RWPE2 (cell line): ENCODE measurements around the gene FTO.

Source experiments
- ATAC-seq: fragments of 200-7000 bp; cut with Tn5 transposase; 3 replicates; pipeline ENCODE4 v1.9.1; 2021; ENCODE audit warnings: low read depth
- DNase-seq: peaks from one replicate; pipeline ENCODE4 v3.0.0-alpha.2; 2020; ENCODE audit warnings: low spot score
- H3K27ac ChIP-seq: fragments of 450-650 bp; 2 replicates; pipeline ENCODE4 v1.5.1; 2017; ENCODE audit warnings: mild to moderate bottlenecking; ENCODE audit not compliant: poor library complexity, severe bottlenecking
- H3K27me3 ChIP-seq: fragments of 250-450 bp; sonication (Bioruptor Pico); 2 replicates; pipeline ENCODE4 v1.5.1; 2021; ENCODE audit warnings: mild to moderate bottlenecking, moderate library complexity; ENCODE audit not compliant: insufficient read depth, poor library complexity, severe bottlenecking
- H3K36me3 ChIP-seq: fragments of 250-450 bp; sonication (Bioruptor Pico); 2 replicates; pipeline ENCODE4 v1.5.1; 2020; ENCODE audit warnings: low read depth, mild to moderate bottlenecking, moderate library complexity
- H3K4me1 ChIP-seq: fragments of 250-450 bp; sonication (Bioruptor Pico); 2 replicates; pipeline ENCODE4 v1.5.1; 2021; ENCODE audit warnings: mild to moderate bottlenecking, moderate library complexity; ENCODE audit not compliant: insufficient read depth, poor library complexity, severe bottlenecking
- H3K4me3 ChIP-seq: fragments of 250-450 bp; sonication (Bioruptor Pico); 2 replicates; pipeline ENCODE4 v1.5.1; 2021; ENCODE audit warnings: mild to moderate bottlenecking, moderate library complexity; ENCODE audit not compliant: severe bottlenecking
- H3K9me3 ChIP-seq: fragments of 250-450 bp; sonication (Bioruptor Pico); 2 replicates; pipeline ENCODE4 v1.5.1; 2021; ENCODE audit warnings: mild to moderate bottlenecking, moderate library complexity; ENCODE audit not compliant: severe bottlenecking
- CTCF ChIP-seq: fragments of 450-650 bp; IDR thresholded peaks from one replicate; pipeline ENCODE4 v1.5.1; 2017; ENCODE audit warnings: mild to moderate bottlenecking, moderate library complexity; ENCODE audit not compliant: poor library complexity, severe bottlenecking

FTO gene

GRCh38 chr16:54142787-54143186 lies 438.8 kb downstream of the FTO start:
- H3K36me3 ChIP-seq, result no peaks in the 10 kb centered on the region
- H3K27me3 ChIP-seq, result no peaks in the 10 kb centered on the region
- TF ChIP-seq CTCF, result no peak
- no peak overlapping the region for H3K27ac ChIP-seq
- no peaks in the 10 kb centered on the region for H3K4me1 ChIP-seq
- no peaks in the 10 kb centered on the region for H3K9me3 ChIP-seq
- DNase-seq, result no peak
- H3K4me3 ChIP-seq, result no peak overlapping the region
- ATAC-seq, result no peak

- no peaks in the 10 kb centered on the region for H3K36me3 ChIP-seq
- ATAC-seq (no peak), DNase-seq (no peak)
- no peaks in the 10 kb centered on the region for H3K9me3 ChIP-seq
- H3K27ac ChIP-seq, result no peak overlapping the region
- no peak for TF ChIP-seq CTCF
- no peak overlapping the region for H3K4me3 ChIP-seq
- H3K27me3 ChIP-seq, result no peaks in the 10 kb centered on the region
- no peaks in the 10 kb centered on the region for H3K4me1 ChIP-seq
These were observed 439.5 kb downstream of the FTO start for GRCh38 chr16:54143410-54143809.

GRCh38 chr16:54143934-54144571 lies 440.1 kb downstream of the FTO start:
- Histone ChIP-seq H3K4me3 (no peak overlapping the region), H3K27ac (no peak overlapping the region), H3K9me3 (no peaks in the 10 kb centered on the region), H3K27me3 (no peaks in the 10 kb centered on the region), H3K4me1 (no peaks in the 10 kb centered on the region), H3K36me3 (no peaks in the 10 kb centered on the region)
- TF ChIP-seq CTCF, result no peak
- ATAC-seq (no peak), DNase-seq (no peak)

- H3K4me1 ChIP-seq, result no peaks in the 10 kb centered on the region
- no peak for ATAC-seq
- no peaks in the 10 kb centered on the region for H3K9me3 ChIP-seq
- H3K27ac ChIP-seq, result no peak overlapping the region
- TF ChIP-seq CTCF, result no peak
- H3K4me3 ChIP-seq, result no peak overlapping the region
- DNase-seq, result no peak
- H3K36me3 ChIP-seq, result no peaks in the 10 kb centered on the region
- H3K27me3 ChIP-seq, result no peaks in the 10 kb centered on the region
These were observed 440.6 kb downstream of the FTO start for GRCh38 chr16:54144572-54144947.

GRCh38 chr16:54145881-54146280 lies 441.9 kb downstream of the FTO start:
- no peaks in the 10 kb centered on the region for H3K9me3 ChIP-seq
- H3K4me1 ChIP-seq, result no peaks in the 10 kb centered on the region
- ATAC-seq (no peak), DNase-seq (no peak)
- H3K27ac ChIP-seq, result no peak overlapping the region
- no peaks in the 10 kb centered on the region for H3K36me3 ChIP-seq
- H3K27me3 ChIP-seq, result no peaks in the 10 kb centered on the region
- TF ChIP-seq CTCF, result no peak
- no peak overlapping the region for H3K4me3 ChIP-seq
